GM19351 (cell line): ENCODE measurements around the gene TAGLN2.

ENCODE experiments used
- ATAC-seq: cut with Tn5 transposase; IDR thresholded peaks from one replicate; pipeline ENCODE4 v1.9.1; 2021; ENCODE audit warnings: mild to moderate bottlenecking, moderate library complexity; ENCODE audit not compliant: unreplicated experiment

The TAGLN2 gene

GRCh38 chr1:159877695-159878444, 47.4 kb downstream of the TAGLN2 start:
- ATAC-seq: no peak

GRCh38 chr1:159873530-159874143, 51.7 kb downstream of the TAGLN2 start:
- ATAC-seq: no peak

- no peak for ATAC-seq
Observed at GRCh38 chr1:159872891-159873290, 52.4 kb downstream of the TAGLN2 start.

GRCh38 chr1:159870704-159871103, 54.6 kb downstream of the TAGLN2 start:
- ATAC-seq: no peak

- ATAC-seq: no peak
Observed at GRCh38 chr1:159869607-159870006, 55.7 kb downstream of the TAGLN2 start.

- peak; percentile 68 for ATAC-seq
Observed at GRCh38 chr1:159869173-159869572, 56.1 kb downstream of the TAGLN2 start.

- no peak for ATAC-seq
Observed at GRCh38 chr1:159868766-159869165, 56.5 kb downstream of the TAGLN2 start.
